BLaER1 treated with 17β-estradiol and CSF1 and Interleukin-3, amounts not matched to agents 10 nM and 100 nM (cell line): ENCODE measurements around the gene APOA1.

Experiments
- H3K27ac ChIP-seq, 11 experiments: shearing (Covaris generic); formaldehyde crosslinking; 2 replicates each; pipeline ENCODE4 v1.8.1; 2022
- H3K27me3 ChIP-seq, 11 experiments: shearing (Covaris generic); formaldehyde crosslinking; 2 replicates each; pipeline ENCODE4 v1.8.1; 2022
- H3K36me3 ChIP-seq, 11 experiments: shearing (Covaris generic); formaldehyde crosslinking; 2 replicates each; pipeline ENCODE4 v1.8.1; 2022
- H3K4me1 ChIP-seq, 10 experiments: shearing (Covaris generic); formaldehyde crosslinking; 2 replicates each; pipeline ENCODE4 v1.8.1; 2022
- H3K4me2 ChIP-seq, 11 experiments: shearing (Covaris generic); formaldehyde crosslinking; 2 replicates each; pipeline ENCODE4 v1.8.1; 2022
- H3K4me3 ChIP-seq, 10 experiments: shearing (Covaris generic); formaldehyde crosslinking; 2 replicates each; pipeline ENCODE4 v1.8.1; 2022
- H3K9ac ChIP-seq, 11 experiments: shearing (Covaris generic); formaldehyde crosslinking; 2 replicates each; pipeline ENCODE4 v1.8.1; 2022
- H3K9me3 ChIP-seq, 11 experiments: shearing (Covaris generic); formaldehyde crosslinking; replicated peaks in 1 of 11; 2 replicates each; pipeline ENCODE4 v1.8.1; 2022
- H4K20me1 ChIP-seq, 11 experiments: shearing (Covaris generic); formaldehyde crosslinking; 2 replicates each; pipeline ENCODE4 v1.8.1; 2022
- Cebpa-rat ChIP-seq, 11 experiments: shearing (Covaris generic); IDR thresholded peaks; 2 replicates each; pipeline ENCODE4 v1.8.1; 2022

The APOA1 gene

DNA sequence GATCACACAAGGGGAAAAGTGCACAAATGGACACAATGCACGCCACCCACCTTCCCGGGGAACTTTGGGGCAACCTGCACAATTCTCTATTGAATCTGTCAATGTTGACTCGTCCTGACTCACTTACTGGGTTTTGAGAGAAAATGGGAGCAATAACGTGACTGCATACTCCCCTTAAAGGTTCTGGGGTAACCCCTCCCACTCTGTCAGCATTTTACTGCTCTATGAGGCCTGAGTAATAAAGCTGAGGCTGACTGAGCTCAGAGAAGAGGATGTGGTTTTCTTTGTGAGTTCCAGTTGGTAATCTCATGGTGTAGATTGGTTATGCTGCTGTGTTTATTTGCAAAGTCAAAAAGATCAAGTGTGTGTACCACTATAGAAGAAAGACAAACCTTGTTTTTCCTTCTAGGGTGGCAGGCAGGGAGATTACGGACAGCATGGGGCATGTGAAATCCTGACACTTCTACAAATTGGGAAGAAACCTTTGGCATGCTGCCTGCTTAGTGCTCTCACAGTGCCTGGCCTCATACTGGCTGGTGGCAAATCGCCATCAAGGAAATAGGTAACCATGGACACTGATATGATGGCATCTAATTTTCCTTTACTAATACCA, 16.1 kb upstream of the APOA1 start:
- Histone ChIP-seq H3K36me3 (peaks cover 26 to 50% (median 41%) of the 10 kb centered on the region in 11 experiments), H3K27me3 (no peaks in the 10 kb centered on the region), H3K9me3 (no peaks in the 10 kb centered on the region), H3K27ac (peak overlapping the region; percentile 63 to 95 (median 91)), H3K4me1 (peaks cover 62 to 86% (median 72%) of the 10 kb centered on the region in 10 experiments), H3K4me2 (peak overlapping the region; percentile 81 to 96 (median 91)), H3K4me3 (peak overlapping the region in 4 of 10 experiments; percentile 7 to 56 (median 25); a peak in 6 of 20 replicates), H3K9ac (peak overlapping the region; percentile 47 to 83 (median 78); a peak in 20 of 22 replicates), H4K20me1 (no peaks in the 10 kb centered on the region)
- TF ChIP-seq Cebpa-rat (IDR thresholded peaks at IDR 0.05), result no peak

DNA sequence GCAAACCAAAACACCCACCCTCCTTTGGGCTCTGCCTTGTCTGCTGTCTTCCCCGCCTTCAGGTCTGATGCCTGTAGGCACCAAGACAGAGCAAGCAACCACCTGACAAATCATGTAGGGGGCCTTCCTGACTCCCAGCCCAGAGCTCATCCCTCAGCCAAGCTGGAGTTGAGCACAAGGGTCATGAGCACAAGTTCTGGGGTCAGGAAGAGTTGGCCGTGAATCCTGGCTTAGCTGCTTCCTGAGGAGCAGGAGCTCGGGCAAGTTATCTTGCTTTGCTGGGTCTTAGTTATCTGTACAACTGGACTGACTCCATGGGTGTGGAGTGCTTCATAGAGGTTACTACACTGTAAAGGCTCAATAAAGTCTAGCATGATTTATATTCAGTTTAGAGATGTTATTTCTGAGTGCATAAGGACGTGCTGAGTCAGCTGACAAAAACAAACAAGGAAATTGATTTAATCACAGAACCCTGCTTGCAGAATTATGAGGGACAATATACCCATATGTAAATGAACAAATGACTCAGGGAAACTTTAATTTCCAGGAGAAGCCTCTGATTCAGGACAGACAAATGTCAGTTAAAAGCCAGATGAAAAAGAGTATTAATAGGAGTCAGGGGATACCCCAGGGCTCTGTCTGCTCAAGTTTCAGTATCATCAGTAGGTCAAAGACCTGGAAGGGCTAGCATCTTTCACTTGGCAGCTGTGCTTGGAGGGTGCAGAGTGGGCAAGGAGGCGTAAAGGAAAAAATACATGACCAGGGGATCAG, 15.0 kb upstream of the APOA1 start:
- Histone ChIP-seq H3K36me3 (peaks cover 25 to 50% (median 41%) of the 10 kb centered on the region in 11 experiments), H3K27ac (peak overlapping the region; percentile 62 to 95 (median 91)), H3K4me3 (peak overlapping the region in 9 of 10 experiments; percentile 8 to 56 (median 37); a peak in 17 of 20 replicates), H3K4me2 (peak overlapping the region; percentile 81 to 96 (median 91)), H3K9ac (peak overlapping the region; percentile 47 to 83 (median 78)), H3K27me3 (no peaks in the 10 kb centered on the region), H3K9me3 (no peaks in the 10 kb centered on the region), H4K20me1 (no peaks in the 10 kb centered on the region), H3K4me1 (peaks cover 63 to 87% (median 75%) of the 10 kb centered on the region in 10 experiments)
- TF ChIP-seq Cebpa-rat (IDR thresholded peaks at IDR 0.05), result no peak

DNA sequence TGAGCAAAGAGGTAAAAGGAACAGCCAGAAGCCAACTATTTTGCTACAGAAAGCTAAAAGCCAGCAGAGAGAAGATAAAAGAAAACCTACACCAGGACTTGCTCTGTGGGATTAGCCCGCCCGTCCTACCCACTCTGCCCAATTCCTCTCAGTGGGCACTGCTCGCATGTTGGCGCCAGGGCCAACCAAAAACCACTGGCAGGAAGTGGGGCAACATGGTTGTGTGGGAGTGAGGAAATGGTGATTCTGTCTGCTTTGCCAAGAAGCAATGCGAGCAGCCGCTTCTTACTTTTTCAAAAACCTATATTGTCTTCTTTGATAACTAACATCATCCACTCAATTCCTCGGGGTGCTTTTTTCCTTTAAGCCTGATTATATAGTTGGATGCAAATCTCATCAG, 14.2 kb upstream of the APOA1 start:
- no peaks in the 10 kb centered on the region for H3K27me3 ChIP-seq
- peak; percentile 13 to 94 (median 89); a peak in 17 of 22 replicates for TF ChIP-seq Cebpa-rat (IDR thresholded peaks at IDR 0.05)
- H3K27ac ChIP-seq, result peak overlapping the region; percentile 62 to 95 (median 91)
- peak overlapping the region; percentile 47 to 83 (median 78) for H3K9ac ChIP-seq
- H3K4me3 ChIP-seq, result peak overlapping the region in 9 of 10 experiments; percentile 13 to 56 (median 37); a peak in 14 of 20 replicates
- no peaks in the 10 kb centered on the region for H4K20me1 ChIP-seq
- peaks cover 30 to 50% (median 41%) of the 10 kb centered on the region in 11 experiments for H3K36me3 ChIP-seq
- no peaks in the 10 kb centered on the region for H3K9me3 ChIP-seq
- H3K4me2 ChIP-seq, result peak overlapping the region; percentile 81 to 96 (median 91)
- peaks cover 63 to 84% (median 75%) of the 10 kb centered on the region in 10 experiments for H3K4me1 ChIP-seq

DNA sequence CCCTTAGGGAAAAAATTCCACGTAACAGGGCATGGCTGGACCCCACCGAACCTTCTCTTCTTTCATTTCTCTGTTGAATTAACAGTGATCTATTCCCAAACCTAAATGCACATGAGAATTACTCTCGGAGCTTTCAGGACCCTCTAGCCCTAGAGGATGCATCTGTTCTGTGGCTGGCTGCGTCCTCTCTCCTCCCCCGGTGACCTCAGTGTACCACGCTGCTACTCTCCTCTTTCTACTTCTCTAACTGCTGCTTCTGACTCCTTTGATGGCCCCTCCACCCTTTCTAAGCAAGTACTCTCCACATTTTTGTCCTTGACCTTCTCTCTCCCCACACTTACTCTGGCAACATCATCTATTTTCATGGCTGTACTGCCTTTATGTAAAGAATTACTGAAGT, 12.1 kb upstream of the APOA1 start:
- Histone ChIP-seq H3K27ac (peak overlapping the region in 9 of 11 experiments; percentile 73 to 95 (median 92); a peak in 18 of 22 replicates), H4K20me1 (no peaks in the 10 kb centered on the region), H3K4me3 (peak overlapping the region in 1 of 10 experiments; percentile 5; a peak in 2 of 20 replicates), H3K9ac (peak overlapping the region in 9 of 11 experiments; percentile 6 to 67 (median 42); a peak in 16 of 22 replicates), H3K4me2 (peak overlapping the region; percentile 72 to 96 (median 91)), H3K36me3 (peaks cover 44 to 51% (median 46%) of the 10 kb centered on the region in 11 experiments), H3K27me3 (no peaks in the 10 kb centered on the region), H3K9me3 (no peaks in the 10 kb centered on the region), H3K4me1 (peaks cover 59 to 72% (median 61%) of the 10 kb centered on the region in 10 experiments)
- TF ChIP-seq Cebpa-rat (IDR thresholded peaks at IDR 0.05), result no peak

DNA sequence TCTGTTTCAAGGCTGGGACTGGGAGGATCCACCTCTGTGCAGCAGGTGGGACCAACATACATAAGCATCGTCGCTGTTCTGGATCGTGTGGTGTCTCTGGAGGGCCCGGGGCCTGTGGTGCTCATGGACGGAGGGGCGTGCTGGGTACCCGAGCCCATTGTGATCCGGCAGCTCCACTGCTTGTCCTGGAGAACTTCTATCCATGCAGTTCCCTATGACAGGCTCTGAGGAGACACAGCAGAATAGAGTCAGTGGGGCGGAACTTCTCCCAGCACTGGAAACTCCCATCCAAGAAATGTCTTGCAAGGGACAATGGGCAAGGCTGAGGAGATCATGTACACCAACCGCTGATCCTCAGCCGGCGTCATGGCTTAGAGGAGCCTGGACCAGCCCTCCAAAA, 11.6 kb upstream of the APOA1 start:
- peak overlapping the region in 9 of 11 experiments; percentile 6 to 67 (median 42); a peak in 16 of 22 replicates for H3K9ac ChIP-seq
- peak overlapping the region in 9 of 11 experiments; percentile 73 to 95 (median 92); a peak in 18 of 22 replicates for H3K27ac ChIP-seq
- TF ChIP-seq Cebpa-rat (IDR thresholded peaks at IDR 0.05), result no peak
- no peaks in the 10 kb centered on the region for H3K9me3 ChIP-seq
- H3K4me3 ChIP-seq, result peak overlapping the region in 1 of 10 experiments; percentile 5; a peak in 2 of 20 replicates
- H3K27me3 ChIP-seq, result no peaks in the 10 kb centered on the region
- no peaks in the 10 kb centered on the region for H4K20me1 ChIP-seq
- peaks cover 55 to 68% (median 57%) of the 10 kb centered on the region in 10 experiments for H3K4me1 ChIP-seq
- peak overlapping the region; percentile 72 to 96 (median 91) for H3K4me2 ChIP-seq
- peaks cover 45 to 50% (median 49%) of the 10 kb centered on the region in 11 experiments for H3K36me3 ChIP-seq

GRCh38 chr11:116847612-116848011, 10.2 kb upstream of the APOA1 start:
- Histone ChIP-seq H3K36me3 (peaks cover 52 to 64% (median 62%) of the 10 kb centered on the region in 11 experiments), H4K20me1 (no peaks in the 10 kb centered on the region), H3K9ac (no peak overlapping the region), H3K4me1 (peaks cover 41 to 54% (median 42%) of the 10 kb centered on the region in 10 experiments), H3K27me3 (no peaks in the 10 kb centered on the region), H3K4me3 (no peak overlapping the region), H3K9me3 (no peaks in the 10 kb centered on the region), H3K4me2 (no peak overlapping the region), H3K27ac (peak overlapping the region in 4 of 11 experiments; percentile 12 to 30 (median 21); a peak in 4 of 22 replicates)
- no peak for TF ChIP-seq Cebpa-rat (IDR thresholded peaks at IDR 0.05)

GRCh38 chr11:116844722-116845121, 7.3 kb upstream of the APOA1 start:
- H3K27me3 ChIP-seq, result no peaks in the 10 kb centered on the region
- no peak overlapping the region for H3K4me2 ChIP-seq
- H3K27ac ChIP-seq, result no peak overlapping the region
- no peak overlapping the region for H3K4me3 ChIP-seq
- no peak overlapping the region for H3K9ac ChIP-seq
- H3K36me3 ChIP-seq, result peaks cover 52 to 69% (median 62%) of the 10 kb centered on the region in 11 experiments
- no peaks in the 10 kb centered on the region for H4K20me1 ChIP-seq
- no peak for TF ChIP-seq Cebpa-rat (IDR thresholded peaks at IDR 0.05)
- H3K9me3 ChIP-seq, result no peaks in the 10 kb centered on the region
- peaks cover 12 to 26% (median 17%) of the 10 kb centered on the region in 10 experiments for H3K4me1 ChIP-seq

GRCh38 chr11:116843661-116844060, 6.2 kb upstream of the APOA1 start:
- H4K20me1 ChIP-seq, result no peaks in the 10 kb centered on the region
- no peak overlapping the region for H3K4me2 ChIP-seq
- H3K4me1 ChIP-seq, result peaks cover 1 to 15% (median 6%) of the 10 kb centered on the region in 10 experiments
- no peaks in the 10 kb centered on the region for H3K27me3 ChIP-seq
- no peaks in the 10 kb centered on the region for H3K9me3 ChIP-seq
- H3K36me3 ChIP-seq, result peaks cover 48 to 62% (median 57%) of the 10 kb centered on the region in 11 experiments
- H3K4me3 ChIP-seq, result no peak overlapping the region
- no peak for TF ChIP-seq Cebpa-rat (IDR thresholded peaks at IDR 0.05)
- H3K9ac ChIP-seq, result no peak overlapping the region
- H3K27ac ChIP-seq, result no peak overlapping the region

- no peak overlapping the region for H3K27ac ChIP-seq
- peaks cover 42 to 55% (median 50%) of the 10 kb centered on the region in 11 experiments for H3K36me3 ChIP-seq
- H3K4me3 ChIP-seq, result no peak overlapping the region
- peaks cover 0 to 12% (median 4%) of the 10 kb centered on the region in 10 experiments; a peak in 6 of 20 replicates for H3K4me1 ChIP-seq
- no peaks in the 10 kb centered on the region for H3K9me3 ChIP-seq
- H3K27me3 ChIP-seq, result no peaks in the 10 kb centered on the region
- no peak overlapping the region for H3K4me2 ChIP-seq
- H4K20me1 ChIP-seq, result no peaks in the 10 kb centered on the region
- no peak overlapping the region for H3K9ac ChIP-seq
- no peak for TF ChIP-seq Cebpa-rat (IDR thresholded peaks at IDR 0.05)
Observed at GRCh38 chr11:116842909-116843308, 5.5 kb upstream of the APOA1 start.
